AG09309 (cell line): ENCODE measurements around the gene RPUSD4.

ENCODE experiments used
- DNase-seq: peaks from one replicate; pipeline ENCODE4 v3.0.0-alpha.2; 2010; ENCODE audit warnings: low read depth
- H3K4me3 ChIP-seq: 2 replicates; pipeline ENCODE4 v1.5.1; 2011; ENCODE audit warnings: mild to moderate bottlenecking, low read depth, low read length, moderate library complexity; ENCODE audit not compliant: control insufficient read depth
- TF ChIP-seq, protein P1 (sequence below): IDR thresholded peaks from 2 replicates; pipeline ENCODE4 v1.5.1; 2011; ENCODE audit warnings: mild to moderate bottlenecking, low read depth, low read length, inconsistent platforms; ENCODE audit not compliant: insufficient read depth, control insufficient read depth; ENCODE audit errors: missing control alignments

Gene RPUSD4

GRCh38 chr11:126186025-126186698 lies 25.3 kb downstream of the RPUSD4 start:
- DNase-seq = no peak
- H3K4me3 ChIP-seq = no peak overlapping the region
- TF ChIP-seq, protein P1, sequence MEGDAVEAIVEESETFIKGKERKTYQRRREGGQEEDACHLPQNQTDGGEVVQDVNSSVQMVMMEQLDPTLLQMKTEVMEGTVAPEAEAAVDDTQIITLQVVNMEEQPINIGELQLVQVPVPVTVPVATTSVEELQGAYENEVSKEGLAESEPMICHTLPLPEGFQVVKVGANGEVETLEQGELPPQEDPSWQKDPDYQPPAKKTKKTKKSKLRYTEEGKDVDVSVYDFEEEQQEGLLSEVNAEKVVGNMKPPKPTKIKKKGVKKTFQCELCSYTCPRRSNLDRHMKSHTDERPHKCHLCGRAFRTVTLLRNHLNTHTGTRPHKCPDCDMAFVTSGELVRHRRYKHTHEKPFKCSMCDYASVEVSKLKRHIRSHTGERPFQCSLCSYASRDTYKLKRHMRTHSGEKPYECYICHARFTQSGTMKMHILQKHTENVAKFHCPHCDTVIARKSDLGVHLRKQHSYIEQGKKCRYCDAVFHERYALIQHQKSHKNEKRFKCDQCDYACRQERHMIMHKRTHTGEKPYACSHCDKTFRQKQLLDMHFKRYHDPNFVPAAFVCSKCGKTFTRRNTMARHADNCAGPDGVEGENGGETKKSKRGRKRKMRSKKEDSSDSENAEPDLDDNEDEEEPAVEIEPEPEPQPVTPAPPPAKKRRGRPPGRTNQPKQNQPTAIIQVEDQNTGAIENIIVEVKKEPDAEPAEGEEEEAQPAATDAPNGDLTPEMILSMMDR = no peak

GRCh38 chr11:126185259-126186024 lies 26.0 kb downstream of the RPUSD4 start:
- TF ChIP-seq, protein P1 = no peak
- H3K4me3 ChIP-seq = no peak overlapping the region
- DNase-seq = no peak

DNA sequence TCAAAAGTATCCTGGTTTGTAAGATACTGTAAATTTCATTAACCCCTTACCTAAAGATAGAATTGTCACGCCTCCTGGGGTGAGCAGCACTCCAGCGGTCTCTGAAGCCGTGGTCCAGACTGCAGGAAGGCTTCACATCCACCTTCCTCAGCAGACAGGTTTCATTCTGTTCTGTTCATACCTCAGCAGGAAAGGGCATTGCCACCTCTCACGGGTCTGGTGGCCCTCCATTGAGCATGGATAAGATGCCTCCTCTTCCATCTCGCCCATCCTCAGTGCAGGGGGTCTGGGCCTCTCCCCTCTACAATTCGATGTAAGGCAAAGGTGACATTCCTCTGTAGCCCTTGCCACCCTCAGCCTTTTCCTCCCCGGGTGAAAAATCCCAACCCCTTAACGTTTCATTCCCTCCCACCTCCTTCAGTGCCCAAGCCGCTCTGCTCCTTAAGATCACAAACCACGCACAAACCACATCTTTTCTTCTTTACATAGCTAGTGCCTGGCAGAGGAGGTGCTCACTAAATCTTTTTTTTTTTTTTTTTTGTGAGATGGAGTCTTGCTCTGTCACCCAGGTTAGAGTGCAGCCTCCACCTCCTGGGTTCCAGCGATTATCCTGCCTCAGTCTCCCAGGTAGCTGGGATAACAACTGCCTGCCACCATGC lies 28.5 kb downstream of the RPUSD4 start:
- DNase-seq = no peak
- H3K4me3 ChIP-seq = no peak overlapping the region
- TF ChIP-seq, protein P1 = no peak

- no peak for DNase-seq
- H3K4me3 ChIP-seq = no peak overlapping the region
- TF ChIP-seq, protein P1 = no peak
Observed at GRCh38 chr11:126181939-126182730, 29.3 kb downstream of the RPUSD4 start.

DNA sequence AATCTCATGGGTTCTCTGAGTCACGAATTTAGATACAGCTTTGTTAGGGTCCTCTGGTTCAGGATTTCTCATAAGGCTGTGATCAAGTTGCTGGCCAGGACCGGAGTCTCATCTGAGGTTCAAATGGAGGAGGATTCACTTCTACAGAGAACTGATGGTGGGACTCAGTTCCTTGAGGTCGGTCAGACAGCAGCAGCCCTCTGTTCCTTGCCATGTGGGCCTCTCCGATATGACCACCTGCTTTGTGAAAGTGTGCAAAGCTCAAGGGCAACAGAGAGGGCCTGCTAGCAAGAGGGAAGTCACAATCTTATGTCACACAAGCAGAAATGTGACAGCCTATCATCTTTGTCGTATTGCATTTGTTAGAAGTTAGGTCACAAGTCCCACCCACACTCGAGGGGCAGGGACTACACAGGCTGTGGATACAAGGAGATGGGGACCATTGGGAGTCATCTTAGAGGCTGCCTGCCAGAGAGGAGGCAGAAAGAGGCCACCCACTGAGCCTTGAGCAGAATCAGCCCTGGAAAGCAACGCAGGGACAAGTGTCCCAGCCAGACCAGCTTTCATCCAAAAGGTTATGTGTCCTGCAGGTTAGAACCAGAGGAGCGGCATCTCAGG lies 34.5 kb downstream of the RPUSD4 start:
- no peak overlapping the region for H3K4me3 ChIP-seq
- TF ChIP-seq, protein P1 = no peak
- no peak for DNase-seq

- TF ChIP-seq, protein P1 = no peak
- DNase-seq = no peak
- no peak overlapping the region for H3K4me3 ChIP-seq
Observed at GRCh38 chr11:126175393-126175792, 36.1 kb downstream of the RPUSD4 start.
